Eye (tissue), 1 donor: ENCODE measurements around the gene UPK3BL1.
"Not testable (repeated sequence)": the region's sequence is repeated elsewhere in the genome, so short reads cannot be mapped to it uniquely, and the experiment has no call there.

ENCODE experiments used
- DNase-seq: peaks from one replicate; pipeline ENCODE4 v3.0.0-alpha.2; 2015

Gene UPK3BL1

GRCh38 chr7:102627271-102627904 lies 15.2 kb downstream of the UPK3BL1 start:
- not testable (repeated sequence) for DNase-seq

GRCh38 chr7:102618122-102618521 lies 24.5 kb downstream of the UPK3BL1 start:
- peak; percentile 0 for DNase-seq

GRCh38 chr7:102616507-102617125 lies 26.0 kb downstream of the UPK3BL1 start, which contains the start of gene RASA4:
RASA4 (minus strand) TSS chr7:102616756; CDS start chr7:102616689, 67 bp downstream.
- DNase-seq, result peak; percentile 58

GRCh38 chr7:102615930-102616329 lies 26.7 kb downstream of the UPK3BL1 start:
- DNase-seq, result not testable (repeated sequence)

GRCh38 chr7:102614873-102615272 lies 27.7 kb downstream of the UPK3BL1 start:
- not testable (repeated sequence) for DNase-seq

- DNase-seq, result not testable (repeated sequence)
These were observed 28.3 kb downstream of the UPK3BL1 start for GRCh38 chr7:102614346-102614697.

- not testable (repeated sequence) for DNase-seq
These were observed 28.8 kb downstream of the UPK3BL1 start for GRCh38 chr7:102613575-102614345.

- not testable (repeated sequence) for DNase-seq
These were observed 30.8 kb downstream of the UPK3BL1 start for GRCh38 chr7:102611675-102612325.

GRCh38 chr7:102611013-102611674 lies 31.4 kb downstream of the UPK3BL1 start:
- not testable (repeated sequence) for DNase-seq

- not testable (repeated sequence) for DNase-seq
These were observed 32.1 kb downstream of the UPK3BL1 start for GRCh38 chr7:102610441-102610840.

GRCh38 chr7:102609734-102610133 lies 32.9 kb downstream of the UPK3BL1 start:
- DNase-seq, result not testable (repeated sequence)

- not testable (repeated sequence) for DNase-seq
These were observed 35.7 kb downstream of the UPK3BL1 start for GRCh38 chr7:102606848-102607247.

GRCh38 chr7:102604431-102605145 lies 38.0 kb downstream of the UPK3BL1 start:
- not testable (repeated sequence) for DNase-seq

GRCh38 chr7:102602317-102602716 lies 40.3 kb downstream of the UPK3BL1 start:
- DNase-seq, result not testable (repeated sequence)

GRCh38 chr7:102599699-102600098 lies 42.9 kb downstream of the UPK3BL1 start:
- not testable (repeated sequence) for DNase-seq

- not testable (repeated sequence) for DNase-seq
These were observed 46.6 kb downstream of the UPK3BL1 start for GRCh38 chr7:102596036-102596435.

- DNase-seq, result not testable (repeated sequence)
These were observed 48.8 kb downstream of the UPK3BL1 start for GRCh38 chr7:102593637-102594334.

GRCh38 chr7:102592477-102593019 lies 50.0 kb downstream of the UPK3BL1 start:
- not testable (repeated sequence) for DNase-seq

- not testable (repeated sequence) for DNase-seq
These were observed 52.7 kb downstream of the UPK3BL1 start for GRCh38 chr7:102589857-102590256.
